NT2/D1 (cell line): ENCODE measurements around the gene PLCH2.

Source experiments
- SUZ12 ChIP-seq: IDR thresholded peaks from 2 replicates; pipeline ENCODE4 v1.6.1; 2011; ENCODE audit not compliant: insufficient read length, insufficient read depth; ENCODE audit errors: extremely low read depth
- YY1 ChIP-seq: IDR thresholded peaks from 2 replicates; pipeline ENCODE4 v1.6.1; 2011; ENCODE audit not compliant: insufficient read length, insufficient read depth
- ZNF274 ChIP-seq: IDR thresholded peaks from 2 replicates; pipeline ENCODE4 v1.6.1; 2011; ENCODE audit warnings: mild to moderate bottlenecking, low read depth, low read length

- TF ChIP-seq YY1 (no peak), ZNF274 (no peak), SUZ12 (no peak)
Observed at GRCh38 chr1:2468041-2468472, 8.0 kb upstream of the PLCH2 start.
